SHP77 treated with DMSO at 0.1 percent for 48 hours (cell line): ENCODE measurements around the gene ZNF317.
"Not testable (repeated sequence)": the region's sequence is repeated elsewhere in the genome, so short reads cannot be mapped to it uniquely, and the experiment has no call there.

Experiments
- DNase-seq: peaks from one replicate; lab custom pipeline; 2025; lab: John Stamatoyannopoulos, UW

Gene ZNF317

DNA sequence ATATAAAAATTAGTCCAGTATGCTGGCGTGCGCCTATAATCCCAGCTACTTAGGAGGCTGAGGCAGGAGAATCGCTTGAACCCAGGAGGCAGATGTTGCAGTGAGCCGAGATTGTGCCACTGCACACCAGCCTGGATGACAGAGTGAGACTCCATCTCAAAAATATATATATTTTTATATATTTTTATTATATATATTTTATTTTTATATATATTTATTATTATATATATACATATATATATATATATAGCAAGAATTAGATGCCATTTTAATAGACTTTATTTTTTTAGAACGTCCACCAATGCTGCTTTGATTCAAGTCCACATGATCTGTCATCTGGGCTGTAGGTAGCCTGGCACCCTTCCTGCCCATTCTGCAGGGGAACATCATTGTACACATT is 35.1 kb downstream of the ZNF317 start:
- DNase-seq = no peak

DNA sequence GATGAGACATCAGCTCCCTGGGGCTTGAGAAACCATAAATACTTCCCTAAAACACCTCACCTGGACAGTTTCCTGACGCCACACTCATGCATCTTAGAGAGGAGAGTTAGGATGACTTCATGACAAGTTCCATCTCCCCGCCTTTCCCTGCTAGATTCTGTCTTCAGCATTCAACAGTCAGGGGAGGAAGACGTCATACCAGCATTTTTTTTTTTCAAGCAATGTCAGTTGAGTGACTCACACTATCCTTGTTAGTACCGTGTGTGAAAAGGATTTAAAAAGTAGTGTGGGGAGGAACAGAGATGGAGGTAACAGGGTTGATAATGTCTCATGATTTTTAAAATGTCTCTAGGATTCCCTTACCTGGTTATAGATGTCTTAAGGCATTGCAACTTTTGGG is 38.7 kb downstream of the ZNF317 start, which contains the start of gene OR7D2:
Gene OR7D2 (plus strand): TSS at position 79 of the 400 bp plus-strand sequence. CDS start 6,803 bp downstream, outside the sequence.
- no peak for DNase-seq

DNA sequence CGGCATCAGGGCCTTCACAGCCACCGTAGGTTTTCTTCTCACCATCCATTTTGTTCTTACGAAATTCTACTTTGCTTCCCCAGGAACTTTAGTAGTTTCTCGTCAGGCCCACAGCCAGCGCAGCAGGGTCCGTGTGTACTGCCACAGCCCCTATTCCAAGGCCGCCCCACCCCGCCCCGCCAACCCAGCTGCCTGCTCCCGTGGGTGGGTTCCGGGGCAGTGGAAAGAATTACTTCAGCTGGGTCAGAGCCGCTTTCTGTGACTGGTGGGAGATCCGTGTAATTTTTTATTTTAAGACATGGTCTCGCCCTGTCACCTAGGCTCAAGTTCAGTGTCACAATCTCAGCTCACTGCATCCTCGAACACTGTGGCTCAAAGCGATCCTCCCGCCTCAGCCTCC is 42.8 kb downstream of the ZNF317 start:
- no peak for DNase-seq

DNA sequence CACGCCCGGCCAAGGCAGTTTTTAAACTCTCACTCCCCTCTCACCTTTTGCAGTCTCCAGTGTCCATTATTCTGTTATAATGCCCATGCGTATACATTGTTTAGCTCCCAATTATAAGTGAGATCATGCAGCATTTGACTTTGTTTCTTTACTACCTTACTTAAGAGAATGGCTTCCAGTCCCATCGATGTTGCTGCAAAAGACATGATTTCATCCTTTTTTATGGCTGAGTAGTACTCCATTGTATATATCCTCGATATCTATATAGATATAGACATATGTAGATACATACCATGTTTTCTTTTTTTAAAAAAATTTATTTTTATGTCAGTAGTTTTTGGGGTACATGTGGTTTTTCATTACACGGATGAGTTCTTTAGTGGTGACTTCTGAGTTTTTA is 47.0 kb downstream of the ZNF317 start:
- DNase-seq = no peak

DNA sequence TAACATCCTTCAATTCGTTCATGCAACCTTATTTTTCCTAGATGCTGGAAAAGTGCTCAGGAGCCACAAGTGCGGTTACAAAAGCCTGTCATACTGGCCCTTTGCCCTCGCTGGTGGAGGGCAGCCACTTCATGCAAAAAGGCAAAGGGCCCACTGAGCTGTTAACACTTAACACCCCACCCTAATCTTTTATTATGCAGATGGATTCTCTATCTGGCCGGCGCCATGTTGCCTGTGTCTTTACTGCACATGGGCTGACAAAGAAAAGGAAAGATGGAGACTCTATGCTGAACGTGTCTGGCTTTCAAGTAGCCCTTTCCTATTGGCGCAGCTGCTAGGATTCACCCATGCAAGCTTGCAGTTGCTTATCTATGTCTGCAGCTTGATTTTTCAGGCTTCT is 49.3 kb downstream of the ZNF317 start:
- DNase-seq = no peak

DNA sequence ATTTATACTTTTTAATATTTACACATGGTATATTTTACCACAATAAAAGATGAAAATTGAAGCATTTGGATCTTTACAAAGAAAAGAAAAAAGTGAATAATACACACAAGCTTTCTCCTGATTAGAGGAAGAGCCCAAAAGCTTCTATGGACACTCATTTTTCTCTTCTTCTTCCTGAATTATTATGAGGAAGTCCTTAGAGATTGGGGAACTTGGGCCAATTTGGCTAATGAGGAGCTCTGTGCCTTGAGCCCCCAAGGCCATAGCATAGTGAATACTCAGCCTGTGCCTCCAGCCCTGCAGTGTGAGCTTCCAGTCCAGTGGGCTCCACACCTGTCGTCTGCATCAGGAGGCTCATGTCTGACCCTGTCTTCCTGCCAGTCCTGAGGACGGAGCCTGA is 57.8 kb downstream of the ZNF317 start:
- not testable (repeated sequence) for DNase-seq

DNA sequence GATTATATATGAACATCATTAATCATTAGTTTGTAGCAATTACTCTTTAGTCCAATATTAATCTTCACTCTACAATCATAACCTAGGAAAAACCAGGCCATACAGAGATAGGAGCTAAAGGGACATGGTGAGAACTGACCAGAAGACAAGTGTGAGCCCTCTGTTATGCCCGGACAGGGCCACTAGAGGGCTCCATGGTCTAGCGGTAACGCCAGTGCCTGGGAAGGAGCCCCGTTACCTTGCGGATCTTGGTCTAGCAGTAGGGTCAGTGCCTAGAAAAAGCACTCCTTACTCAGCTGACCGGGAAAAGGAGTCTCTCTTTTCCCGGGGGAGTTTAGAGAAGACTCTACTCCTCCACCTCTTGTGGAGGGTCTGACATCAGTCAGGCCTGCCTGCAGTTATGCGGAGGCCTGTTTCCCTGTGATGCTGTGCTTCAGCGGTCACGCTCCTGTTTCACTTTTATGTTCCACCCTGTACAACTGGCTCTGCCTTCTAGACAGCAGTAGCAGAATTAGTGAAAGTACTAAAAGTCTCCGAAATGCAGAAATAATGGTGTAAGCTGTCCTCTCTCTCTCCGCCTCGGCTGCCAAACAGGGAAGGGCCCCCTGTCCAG is 65.4 kb downstream of the ZNF317 start:
- DNase-seq = peak; percentile 12
